Neural cell (in vitro differentiated cells): ENCODE data around the gene PRR20D. TPM values are rescaled to one million over a fixed set of nuclear protein-coding genes. Genes with fewer than 3 reads are reported as not detected.

Source experiments
- H2AFZ ChIP-seq: fragments of 200-600, 300-800 bp; sonication (generic), shearing (Covaris generic); 2 replicates; pipeline ENCODE4 v1.6.0; 2014; ENCODE audit warnings: low read depth, mild to moderate bottlenecking, antibody characterized with exemption, low read length, moderate library complexity
- H3F3A ChIP-seq: fragments of 200-600 bp; shearing (Covaris generic); 2 replicates; pipeline ENCODE4 v1.6.1; 2016; ENCODE audit warnings: mild to moderate bottlenecking, moderate library complexity, mixed read lengths, antibody characterized with exemption, low read length; ENCODE audit not compliant: insufficient read depth, poor library complexity, severe bottlenecking
- H3K27ac ChIP-seq: fragments of 200-600, 300-800 bp; sonication (generic), shearing (Covaris generic); 2 replicates; pipeline ENCODE4 v1.5.1; 2014; ENCODE audit warnings: mild to moderate bottlenecking, low read length, moderate library complexity
- H3K27me3 ChIP-seq: fragments of 300-800, 200-600 bp; sonication (generic), shearing (Covaris generic); 2 replicates; pipeline ENCODE4 v1.6.0; 2014; ENCODE audit warnings: mild to moderate bottlenecking, low read depth, low read length, moderate library complexity; ENCODE audit not compliant: insufficient read depth
- H3K36me3 ChIP-seq: fragments of 300-800, 200-600 bp; sonication (generic), shearing (Covaris generic); 2 replicates; pipeline ENCODE4 v1.5.1; 2014; ENCODE audit warnings: mild to moderate bottlenecking, antibody characterized with exemption, low read length, moderate library complexity; ENCODE audit not compliant: insufficient read depth
- H3K4me2 ChIP-seq: fragments of 300-800, 200-600 bp; sonication (generic), shearing (Covaris generic); 2 replicates; pipeline ENCODE4 v1.6.0; 2014; ENCODE audit warnings: mild to moderate bottlenecking, low read length
- H3K4me3 ChIP-seq: fragments of 300-800, 200-600 bp; sonication (generic), shearing (Covaris generic); 2 replicates; pipeline ENCODE4 v1.5.1; 2014; ENCODE audit warnings: mild to moderate bottlenecking, low read length, moderate library complexity
- H3K79me2 ChIP-seq: fragments of 200-600 bp; shearing (Covaris generic); replicated peaks from 2 replicates; pipeline ENCODE4 v1.6.0; 2014; ENCODE audit warnings: mild to moderate bottlenecking, low read length, moderate library complexity; ENCODE audit not compliant: insufficient read depth
- H3K9ac ChIP-seq: fragments of 300-800, 200-600 bp; sonication (generic), shearing (Covaris generic); 2 replicates; pipeline ENCODE4 v1.6.1; 2016; ENCODE audit warnings: mild to moderate bottlenecking, low read length, mixed read lengths
- H3K9me2 ChIP-seq: fragments of 200-600 bp; shearing (Covaris generic); 2 replicates; pipeline ENCODE4 v1.6.1; 2016; ENCODE audit warnings: mild to moderate bottlenecking, low read length, mixed read lengths; ENCODE audit not compliant: insufficient read depth
- H3K9me3 ChIP-seq: fragments of 200-600, 300-800 bp; sonication (generic), shearing (Covaris generic); 2 replicates; pipeline ENCODE4 v1.6.1; 2016; ENCODE audit warnings: mild to moderate bottlenecking, mixed run types, low read length, moderate library complexity, mixed read lengths
- H4K20me1 ChIP-seq: fragments of 200-600 bp; shearing (Covaris generic); 2 replicates; pipeline ENCODE4 v1.6.1; 2016; ENCODE audit warnings: mild to moderate bottlenecking, mixed run types; ENCODE audit not compliant: insufficient read depth
- CTCF ChIP-seq: fragments of 450-650 bp; IDR thresholded peaks from 2 replicates; pipeline ENCODE4 v1.5.1; 2014; ENCODE audit warnings: antibody characterized with exemption, mild to moderate bottlenecking, moderate library complexity; ENCODE audit not compliant: poor library complexity, severe bottlenecking
- EP300 ChIP-seq: fragments of 450-650 bp; conservative IDR thresholded peaks from 2 replicates; pipeline ENCODE4 v1.6.1; 2014; ENCODE audit warnings: antibody characterized with exemption, mild to moderate bottlenecking, moderate library complexity; ENCODE audit not compliant: poor library complexity, severe bottlenecking
- EZH2 ChIP-seq: fragments of 200-600, 300-800 bp; shearing (Covaris generic), sonication (generic); IDR thresholded peaks from 2 replicates; pipeline ENCODE4 v1.6.1; 2014; ENCODE audit warnings: antibody characterized with exemption, low read length, borderline replicate concordance, mild to moderate bottlenecking; ENCODE audit not compliant: insufficient read depth, poor library complexity, severe bottlenecking
- POLR2AphosphoS5 ChIP-seq: IDR thresholded peaks from 2 replicates; pipeline ENCODE4 v1.6.1; 2012
- RAD21 ChIP-seq: fragments of 450-650 bp; conservative IDR thresholded peaks from 2 replicates; pipeline ENCODE4 v1.6.1; 2014; ENCODE audit warnings: antibody characterized with exemption, mild to moderate bottlenecking, moderate library complexity
- REST ChIP-seq: IDR thresholded peaks from 2 replicates; pipeline ENCODE4 v1.6.1; 2012; ENCODE audit warnings: borderline replicate concordance
- SMC3 ChIP-seq: fragments of 450-650 bp; conservative IDR thresholded peaks from 2 replicates; pipeline ENCODE4 v1.6.1; 2014; ENCODE audit warnings: antibody characterized with exemption, mild to moderate bottlenecking, moderate library complexity; ENCODE audit not compliant: poor library complexity
- TAF1 ChIP-seq: IDR thresholded peaks from 2 replicates; pipeline ENCODE4 v1.6.1; 2012; ENCODE audit warnings: low read depth
- polyA plus RNA-seq: library from polyadenylated mRNA; depleted of rRNA; stranded (reverse); fragments of >200 nt; gene quantifications from 2 replicates; pipeline ENCODE4 v1.2.3, GENCODE V29; 2014

PRR20D gene
- polyA plus RNA-seq, 1 donor from 2014 or later, result not detected

- H3K36me3 ChIP-seq, result no peaks in the 10 kb centered on the region
- no peaks in the 10 kb centered on the region for H3K79me2 ChIP-seq
- no peak overlapping the region for H3K27ac ChIP-seq
- H3K9me2 ChIP-seq, result no peaks in the 10 kb centered on the region
- no peak overlapping the region for H3K9ac ChIP-seq
- no peaks in the 10 kb centered on the region for H3F3A ChIP-seq
- no peaks in the 10 kb centered on the region for H4K20me1 ChIP-seq
- no peaks in the 10 kb centered on the region for H3K9me3 ChIP-seq
- H3K27me3 ChIP-seq, result no peaks in the 10 kb centered on the region
- H2AFZ ChIP-seq, result no peak overlapping the region
- no peak overlapping the region for H3K4me2 ChIP-seq
- no peak for TF ChIP-seq SMC3
- TF ChIP-seq CTCF, result no peak
- H3K4me3 ChIP-seq, result no peak overlapping the region
Observed at GRCh38 chr13:57128909-57129308, 31.5 kb upstream of the PRR20D start.

- H3K9ac ChIP-seq, result no peak overlapping the region
- no peaks in the 10 kb centered on the region for H3F3A ChIP-seq
- no peaks in the 10 kb centered on the region for H3K9me2 ChIP-seq
- no peak overlapping the region for H2AFZ ChIP-seq
- H3K4me2 ChIP-seq, result no peak overlapping the region
- no peaks in the 10 kb centered on the region for H3K27me3 ChIP-seq
- H3K4me3 ChIP-seq, result no peak overlapping the region
- TF ChIP-seq POLR2AphosphoS5, result no peak
- TF ChIP-seq SMC3, result no peak
- no peak overlapping the region for H3K27ac ChIP-seq
- no peaks in the 10 kb centered on the region for H3K36me3 ChIP-seq
- H4K20me1 ChIP-seq, result no peaks in the 10 kb centered on the region
- H3K79me2 ChIP-seq, result no peaks in the 10 kb centered on the region
- H3K9me3 ChIP-seq, result no peaks in the 10 kb centered on the region
Observed at GRCh38 chr13:57136093-57136492, 24.3 kb upstream of the PRR20D start.

GRCh38 chr13:57137585-57137984 is 22.8 kb upstream of the PRR20D start:
- Histone ChIP-seq H3K36me3 (no peaks in the 10 kb centered on the region), H3K79me2 (no peaks in the 10 kb centered on the region), H3K9me2 (no peaks in the 10 kb centered on the region), H4K20me1 (no peaks in the 10 kb centered on the region), H3K27ac (no peak overlapping the region), H3K9ac (no peak overlapping the region), H3K9me3 (no peaks in the 10 kb centered on the region), H3K4me2 (no peak overlapping the region), H3K27me3 (no peaks in the 10 kb centered on the region), H2AFZ (no peak overlapping the region), H3F3A (no peaks in the 10 kb centered on the region), H3K4me3 (no peak overlapping the region)
- TF ChIP-seq REST (no peak), POLR2AphosphoS5 (no peak), TAF1 (no peak), EP300 (no peak), EZH2 (no peak), SMC3 (no peak), RAD21 (no peak)
